Upper lobe of right lung (tissue), 1 donor: ENCODE data around the gene EBP. TPM values are rescaled to one million over a fixed set of nuclear protein-coding genes. Genes with fewer than 3 reads are reported as not detected.
"Not testable (repeated sequence)": the region's sequence is repeated elsewhere in the genome, so short reads cannot be mapped to it uniquely, and the experiment has no call there.

Experiments used
- ATAC-seq: fragments of 200-7000 bp; cut with Tn5 transposase; one replicate; pipeline ENCODE4 v1.9.1; 2020; ENCODE audit warnings: mild to moderate bottlenecking, moderate library complexity
- DNase-seq: peaks from one replicate; pipeline ENCODE4 v3.0.0-alpha.2; 2020
- H3K27ac ChIP-seq: fragments of 200-600 bp; one replicate; pipeline ENCODE4 v1.8.0; 2022
- H3K27me3 ChIP-seq: fragments of 200-600 bp; one replicate; pipeline ENCODE4 v1.8.0; 2022; ENCODE audit warnings: mild to moderate bottlenecking
- H3K36me3 ChIP-seq: fragments of 200-600 bp; one replicate; pipeline ENCODE4 v1.8.0; 2022
- H3K4me1 ChIP-seq: fragments of 200-600 bp; one replicate; pipeline ENCODE4 v1.8.0; 2022
- H3K4me3 ChIP-seq: fragments of 200-600 bp; one replicate; pipeline ENCODE4 v1.8.0; 2022; ENCODE audit warnings: mild to moderate bottlenecking
- H3K9me3 ChIP-seq: fragments of 200-600 bp; one replicate; pipeline ENCODE4 v1.8.0; 2022
- intact Hi-C: fragments of 100-400 bp; cut with DNase I; formaldehyde crosslinking; loops from one replicate; pipeline ENCODE4 v1.11.0; 2022
- total RNA-seq: library from RNA; stranded (reverse); fragmentation: NEBNext Ultra II Directional; extraction: Animal tissue kit (Norgen Biotek cat#: 25700); gene quantifications from one replicate; pipeline ENCODE4 v1.2.1, GENCODE V29; 2021
- TF ChIP-seq, protein P1 (sequence below): fragments of 200-600 bp; IDR thresholded peaks from one replicate; pipeline ENCODE4 v1.8.0; 2022; ENCODE audit warnings: antibody characterized with exemption
- donor health status: DM: no; HTN: yes; CAD: no; lungs with severe emphysema.

Gene EBP
- total RNA-seq, 1 donor from 2014 or later = 93.4 TPM

DNA sequence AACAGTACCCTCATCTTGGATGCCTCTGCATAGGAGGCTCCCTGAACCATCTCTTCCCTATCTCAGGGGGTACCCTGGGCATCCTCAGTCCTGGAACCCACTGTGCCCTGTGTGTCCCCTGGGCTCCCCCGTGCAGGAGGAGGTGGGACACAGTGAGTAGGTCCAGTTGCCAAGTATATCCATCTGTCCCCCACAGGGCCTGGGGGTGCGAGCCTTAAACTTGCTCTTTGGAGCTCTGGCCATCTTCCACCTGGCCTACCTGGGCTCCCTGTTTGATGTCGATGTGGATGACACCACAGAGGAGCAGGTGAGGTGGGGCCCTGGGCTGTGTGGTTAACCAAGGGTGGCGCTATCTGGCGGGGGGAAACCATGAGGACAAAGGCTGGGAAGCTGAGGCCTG, 4.6 kb upstream of the EBP start:
- TF ChIP-seq, protein P1, sequence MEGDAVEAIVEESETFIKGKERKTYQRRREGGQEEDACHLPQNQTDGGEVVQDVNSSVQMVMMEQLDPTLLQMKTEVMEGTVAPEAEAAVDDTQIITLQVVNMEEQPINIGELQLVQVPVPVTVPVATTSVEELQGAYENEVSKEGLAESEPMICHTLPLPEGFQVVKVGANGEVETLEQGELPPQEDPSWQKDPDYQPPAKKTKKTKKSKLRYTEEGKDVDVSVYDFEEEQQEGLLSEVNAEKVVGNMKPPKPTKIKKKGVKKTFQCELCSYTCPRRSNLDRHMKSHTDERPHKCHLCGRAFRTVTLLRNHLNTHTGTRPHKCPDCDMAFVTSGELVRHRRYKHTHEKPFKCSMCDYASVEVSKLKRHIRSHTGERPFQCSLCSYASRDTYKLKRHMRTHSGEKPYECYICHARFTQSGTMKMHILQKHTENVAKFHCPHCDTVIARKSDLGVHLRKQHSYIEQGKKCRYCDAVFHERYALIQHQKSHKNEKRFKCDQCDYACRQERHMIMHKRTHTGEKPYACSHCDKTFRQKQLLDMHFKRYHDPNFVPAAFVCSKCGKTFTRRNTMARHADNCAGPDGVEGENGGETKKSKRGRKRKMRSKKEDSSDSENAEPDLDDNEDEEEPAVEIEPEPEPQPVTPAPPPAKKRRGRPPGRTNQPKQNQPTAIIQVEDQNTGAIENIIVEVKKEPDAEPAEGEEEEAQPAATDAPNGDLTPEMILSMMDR = no peak
- intact Hi-C loops = no loop called here
- H3K27ac ChIP-seq = no peak overlapping the region
- no peak for DNase-seq
- no peaks in the 10 kb centered on the region for H3K36me3 ChIP-seq
- ATAC-seq = no peak
- H3K9me3 ChIP-seq = no peaks in the 10 kb centered on the region
- no peaks in the 10 kb centered on the region for H3K27me3 ChIP-seq
- H3K4me3 ChIP-seq = no peak overlapping the region
- no peaks in the 10 kb centered on the region for H3K4me1 ChIP-seq

DNA sequence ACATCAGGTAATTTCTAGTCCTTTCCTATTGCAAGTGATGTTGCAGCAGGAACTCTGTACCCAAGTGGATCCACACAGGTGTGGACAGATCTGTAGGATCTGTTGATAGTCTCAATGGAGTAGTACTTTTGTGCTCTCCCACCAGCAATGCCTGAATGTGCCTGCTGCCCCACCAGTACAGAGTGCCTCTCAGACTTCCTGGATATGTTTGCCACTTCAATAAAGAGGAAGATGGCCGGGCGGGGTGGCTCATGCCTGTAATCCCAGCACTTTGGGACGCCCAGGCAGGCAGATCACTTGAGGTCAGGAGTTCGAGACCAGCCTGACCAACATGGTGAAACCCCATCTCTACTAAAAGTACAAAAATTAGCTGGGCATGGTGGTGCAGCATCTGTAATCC, 2.1 kb upstream of the EBP start:
- H3K9me3 ChIP-seq, ATAC-seq, H3K36me3 ChIP-seq, intact Hi-C loops, H3K4me3 ChIP-seq, DNase-seq, H3K27ac ChIP-seq, H3K27me3 ChIP-seq, H3K4me1 ChIP-seq: not testable (repeated sequence)

DNA sequence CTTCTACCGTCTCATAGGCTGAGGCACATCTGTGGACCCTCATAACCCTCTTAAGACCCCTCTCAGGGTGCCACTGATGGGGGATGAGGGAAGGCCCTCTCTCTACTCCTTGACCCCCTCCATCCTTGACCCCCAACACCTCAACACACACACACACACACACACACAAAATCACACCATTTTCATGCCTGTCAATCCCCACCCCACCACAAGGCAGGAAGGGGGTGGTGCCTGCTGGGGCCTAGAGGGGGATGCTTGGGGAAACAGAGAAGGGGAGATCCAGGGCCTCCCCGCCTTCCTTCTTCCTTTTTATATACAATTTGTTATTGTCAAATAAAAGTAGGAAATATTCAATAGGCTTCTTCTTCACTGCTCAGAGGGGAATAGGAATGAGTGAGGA, 1.2 kb upstream of the EBP start:
- H3K36me3 ChIP-seq = no peaks in the 10 kb centered on the region
- no peaks in the 10 kb centered on the region for H3K27me3 ChIP-seq
- no peak overlapping the region for H3K4me3 ChIP-seq
- H3K27ac ChIP-seq = no peak overlapping the region
- DNase-seq (no peak), ATAC-seq (no peak)
- H3K4me1 ChIP-seq = no peaks in the 10 kb centered on the region
- no peaks in the 10 kb centered on the region for H3K9me3 ChIP-seq
- TF ChIP-seq, protein P1 = no peak
- intact Hi-C loops = no loop called here

DNA sequence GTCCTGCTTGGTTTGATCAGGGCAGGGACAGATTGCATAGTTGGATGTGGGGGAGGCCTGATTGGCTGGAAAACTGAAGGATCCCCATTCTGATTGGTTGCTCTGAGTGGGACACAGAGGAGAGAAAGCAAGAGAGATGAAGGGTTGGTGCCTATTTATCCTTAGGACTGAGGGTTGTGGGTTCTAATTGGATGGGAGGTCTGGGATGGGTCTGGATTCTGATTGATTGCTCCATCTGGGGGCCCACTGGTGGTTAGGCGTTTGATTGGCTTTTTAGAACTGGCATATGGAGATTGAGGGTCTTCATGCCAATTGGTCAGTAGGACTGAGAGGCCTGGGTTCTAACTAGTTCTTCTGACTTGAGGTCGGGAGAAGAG, 644 bp upstream of the EBP start:
- intact Hi-C loops = no loop called here
- TF ChIP-seq, protein P1 = no peak
- peak overlapping the region; percentile 56 for H3K4me3 ChIP-seq
- H3K9me3 ChIP-seq = no peaks in the 10 kb centered on the region
- peak overlapping the region; percentile 70 for H3K27ac ChIP-seq
- no peaks in the 10 kb centered on the region for H3K36me3 ChIP-seq
- no peak for DNase-seq
- ATAC-seq = no peak
- no peaks in the 10 kb centered on the region for H3K4me1 ChIP-seq
- H3K27me3 ChIP-seq = no peaks in the 10 kb centered on the region

DNA sequence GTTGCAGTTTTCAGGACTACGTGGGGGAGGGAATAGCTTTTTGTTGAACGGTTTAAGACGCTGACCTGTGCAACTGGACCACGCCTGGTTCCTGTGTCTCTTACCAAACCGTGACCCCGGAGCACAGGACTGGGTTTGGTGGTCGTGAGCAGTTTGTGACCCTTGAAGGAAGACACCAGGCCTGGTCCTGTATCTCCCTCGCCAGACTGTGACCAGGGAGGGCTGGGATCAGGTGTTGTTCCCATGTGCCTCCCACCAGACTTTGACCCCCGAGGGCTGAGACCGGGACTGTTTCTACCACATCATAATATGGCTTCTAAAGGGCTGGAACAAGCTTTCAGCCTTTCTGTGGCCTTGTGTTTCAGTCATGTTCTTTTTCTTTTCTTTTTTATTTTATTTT, 683 bp downstream of the EBP start:
- Histone ChIP-seq H3K9me3 (no peaks in the 10 kb centered on the region), H3K27ac (peak overlapping the region; percentile 70), H3K36me3 (no peaks in the 10 kb centered on the region), H3K4me1 (no peaks in the 10 kb centered on the region), H3K27me3 (no peaks in the 10 kb centered on the region), H3K4me3 (peak overlapping the region; percentile 56)
- no peak for DNase-seq
- intact Hi-C loops = no loop called here
- ATAC-seq = no peak
- TF ChIP-seq, protein P1 = no peak

DNA sequence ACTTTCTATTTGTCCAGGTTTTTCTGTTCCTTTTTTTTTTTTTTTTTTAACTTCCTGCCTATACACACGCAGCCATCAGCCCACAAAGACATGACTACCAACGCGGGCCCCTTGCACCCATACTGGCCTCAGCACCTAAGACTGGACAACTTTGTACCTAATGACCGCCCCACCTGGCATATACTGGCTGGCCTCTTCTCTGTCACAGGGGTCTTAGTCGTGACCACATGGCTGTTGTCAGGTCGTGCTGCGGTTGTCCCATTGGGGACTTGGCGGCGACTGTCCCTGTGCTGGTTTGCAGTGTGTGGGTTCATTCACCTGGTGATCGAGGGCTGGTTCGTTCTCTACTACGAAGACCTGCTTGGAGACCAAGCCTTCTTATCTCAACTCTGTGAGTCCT, 2.1 kb downstream of the EBP start:
- TF ChIP-seq, protein P1 = no peak
- H3K27ac ChIP-seq = no peak overlapping the region
- intact Hi-C loops = no loop called here
- no peaks in the 10 kb centered on the region for H3K4me1 ChIP-seq
- H3K27me3 ChIP-seq = no peaks in the 10 kb centered on the region
- DNase-seq = no peak
- H3K4me3 ChIP-seq = no peak overlapping the region
- no peak for ATAC-seq
- H3K36me3 ChIP-seq = no peaks in the 10 kb centered on the region
- no peaks in the 10 kb centered on the region for H3K9me3 ChIP-seq

DNA sequence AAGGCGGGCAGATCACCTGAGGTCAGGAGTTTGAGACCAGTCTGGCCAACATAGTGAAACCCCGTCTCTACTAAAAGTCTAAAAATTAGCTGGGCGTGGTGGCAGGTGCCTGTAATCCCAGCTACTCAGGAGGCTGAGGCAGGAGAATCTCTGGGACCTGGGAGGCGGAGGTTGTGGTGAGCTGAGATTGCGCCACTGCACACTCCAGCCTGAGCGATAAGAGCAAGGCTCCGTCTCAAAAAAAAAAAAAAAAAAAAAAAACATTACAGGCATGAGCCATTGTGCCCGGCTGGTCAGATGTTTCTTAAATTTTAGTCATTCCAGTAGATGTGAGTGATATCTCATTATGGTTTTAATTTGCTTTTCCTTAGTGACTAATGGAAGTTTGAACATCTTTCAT, 4.2 kb downstream of the EBP start:
- H3K36me3 ChIP-seq = not testable (repeated sequence)

More for the DNA sequence above, 4.2 kb downstream of the EBP start:
- H3K27me3 ChIP-seq, H3K4me3 ChIP-seq, H3K27ac ChIP-seq, intact Hi-C loops, H3K4me1 ChIP-seq, H3K9me3 ChIP-seq, DNase-seq, ATAC-seq: not testable (repeated sequence)
